ENCODE measurements around the gene GAK.

The GAK gene

DNA sequence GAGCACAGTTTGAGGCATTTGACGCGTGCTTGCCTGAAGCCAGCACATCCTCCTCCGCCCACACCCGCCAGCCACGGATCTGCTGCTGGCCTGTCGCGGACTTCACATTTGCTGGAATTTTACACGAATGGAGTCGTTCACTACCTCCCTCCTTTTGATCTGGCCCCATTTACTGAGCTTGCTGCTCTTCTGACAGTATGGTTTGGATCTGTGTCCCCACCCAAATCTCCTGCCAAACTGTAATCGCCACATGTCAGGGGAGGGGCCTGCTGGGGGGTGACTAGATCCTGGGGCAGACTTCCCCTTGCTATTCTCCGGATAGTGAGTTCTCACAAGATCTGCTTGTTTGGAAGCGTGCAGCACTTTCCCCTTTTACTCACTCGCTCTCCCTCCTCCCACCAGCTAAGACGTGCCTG is 86.3 kb downstream of the GAK start:
- TF ChIP-seq, protein P1, sequence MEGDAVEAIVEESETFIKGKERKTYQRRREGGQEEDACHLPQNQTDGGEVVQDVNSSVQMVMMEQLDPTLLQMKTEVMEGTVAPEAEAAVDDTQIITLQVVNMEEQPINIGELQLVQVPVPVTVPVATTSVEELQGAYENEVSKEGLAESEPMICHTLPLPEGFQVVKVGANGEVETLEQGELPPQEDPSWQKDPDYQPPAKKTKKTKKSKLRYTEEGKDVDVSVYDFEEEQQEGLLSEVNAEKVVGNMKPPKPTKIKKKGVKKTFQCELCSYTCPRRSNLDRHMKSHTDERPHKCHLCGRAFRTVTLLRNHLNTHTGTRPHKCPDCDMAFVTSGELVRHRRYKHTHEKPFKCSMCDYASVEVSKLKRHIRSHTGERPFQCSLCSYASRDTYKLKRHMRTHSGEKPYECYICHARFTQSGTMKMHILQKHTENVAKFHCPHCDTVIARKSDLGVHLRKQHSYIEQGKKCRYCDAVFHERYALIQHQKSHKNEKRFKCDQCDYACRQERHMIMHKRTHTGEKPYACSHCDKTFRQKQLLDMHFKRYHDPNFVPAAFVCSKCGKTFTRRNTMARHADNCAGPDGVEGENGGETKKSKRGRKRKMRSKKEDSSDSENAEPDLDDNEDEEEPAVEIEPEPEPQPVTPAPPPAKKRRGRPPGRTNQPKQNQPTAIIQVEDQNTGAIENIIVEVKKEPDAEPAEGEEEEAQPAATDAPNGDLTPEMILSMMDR (IDR thresholded peaks at IDR 0.05; ENCODE audit: insufficient read depth, low read depth, low read length, missing control alignments): no peak
- DNase-seq (ENCODE audit: low read depth): no peak
- no peak overlapping the region for H3K4me3 ChIP-seq (ENCODE audit: low read length)

DNA sequence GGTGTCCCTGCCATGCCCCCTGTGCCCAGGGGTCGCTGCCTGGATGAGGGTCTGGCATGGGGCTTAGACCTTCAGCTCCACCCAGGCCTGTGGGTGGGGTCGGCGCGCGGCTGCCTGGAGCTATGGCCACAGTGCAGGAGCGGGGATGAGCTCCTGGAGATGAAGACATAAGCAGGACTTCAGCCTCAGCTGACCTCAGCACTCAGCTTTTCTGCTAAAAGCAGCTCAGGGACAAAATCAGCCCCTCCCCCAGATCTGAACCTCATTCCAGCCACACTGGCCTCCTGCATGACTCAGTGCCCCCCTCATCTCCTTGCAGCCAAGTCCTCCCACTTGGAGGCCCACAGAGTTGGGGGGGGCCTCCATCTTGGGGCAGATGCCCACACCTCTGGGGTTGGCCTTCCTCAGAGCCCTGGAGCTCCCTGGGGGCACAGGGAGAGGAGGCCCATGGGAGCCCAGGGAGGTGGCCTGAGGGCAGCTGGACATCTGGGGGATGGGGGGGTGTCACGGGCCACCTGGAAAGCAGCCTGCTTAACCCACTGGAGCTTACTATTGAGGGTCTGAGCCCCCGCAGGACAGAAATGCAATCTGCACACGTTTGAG is 86.8 kb downstream of the GAK start:
- no peak for DNase-seq (ENCODE audit: low read depth)
- H3K4me3 ChIP-seq (ENCODE audit: low read length): no peak overlapping the region
- TF ChIP-seq, protein P1 (IDR thresholded peaks at IDR 0.05; ENCODE audit: insufficient read depth, low read depth, low read length, missing control alignments): no peak

DNA sequence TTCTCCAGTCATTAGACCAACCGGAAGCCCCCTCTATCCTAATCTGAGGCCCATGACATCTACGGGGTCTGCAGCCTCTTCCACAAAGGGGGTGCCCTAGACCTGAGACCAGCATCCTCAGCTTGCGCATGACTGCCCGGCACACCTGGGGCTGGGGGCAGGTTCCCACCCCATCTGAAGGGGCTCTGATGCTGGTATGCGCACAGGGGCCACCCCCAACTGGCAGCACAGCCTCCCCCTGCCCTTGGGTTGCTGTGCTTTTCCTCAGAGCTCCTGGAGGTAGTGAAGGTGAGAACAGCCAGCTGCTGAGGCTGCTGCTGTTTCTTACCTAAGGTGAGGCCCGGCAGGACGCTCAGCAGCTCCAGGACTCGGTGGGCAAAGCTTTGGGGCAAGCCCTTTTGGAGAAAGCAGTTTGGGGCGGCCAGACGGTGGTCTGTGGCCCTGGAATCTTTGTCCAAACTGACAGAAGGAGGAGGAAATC is 87.3 kb downstream of the GAK start:
- TF ChIP-seq, protein P1 (IDR thresholded peaks at IDR 0.05; ENCODE audit: insufficient read depth, low read depth, low read length, missing control alignments): no peak
- no peak for DNase-seq (ENCODE audit: low read depth)
- no peak overlapping the region for H3K4me3 ChIP-seq (ENCODE audit: low read length)

DNA sequence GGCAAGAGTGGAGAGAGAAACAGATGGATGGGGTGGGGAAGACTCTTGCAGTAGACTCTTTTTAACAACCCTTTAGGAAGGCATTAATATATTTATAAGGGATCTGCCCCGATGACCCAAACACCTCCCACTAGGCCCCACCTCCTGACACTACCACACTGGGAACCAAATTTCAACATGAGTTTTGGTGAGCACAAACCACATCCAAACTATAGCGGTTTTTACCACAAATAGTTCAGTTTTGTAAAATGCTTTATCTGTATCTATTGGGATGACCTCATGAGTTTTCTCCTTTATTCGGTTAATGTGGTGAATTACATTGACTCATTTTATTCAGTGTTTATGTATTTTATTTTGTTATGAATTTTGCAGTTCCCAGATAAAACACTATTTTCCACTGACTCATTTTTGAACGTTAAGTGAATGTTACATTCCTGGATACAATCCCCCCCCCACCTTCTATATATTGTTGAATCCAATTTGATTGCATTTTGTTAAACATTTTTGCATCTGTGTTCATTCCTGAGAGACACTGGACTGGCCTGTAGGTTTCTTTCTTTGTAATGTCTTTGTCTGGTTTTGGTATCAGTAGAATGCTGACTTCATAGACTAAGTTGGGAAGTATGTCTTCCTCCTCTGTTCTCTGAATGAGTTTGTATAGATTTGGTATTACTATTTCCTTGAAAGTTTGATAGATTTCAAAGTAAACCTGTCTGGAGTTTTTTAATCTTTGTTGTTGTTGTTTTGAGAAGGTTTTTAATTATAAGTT is 92.3 kb downstream of the GAK start:
- no peak for DNase-seq (ENCODE audit: low read depth)
- no peak overlapping the region for H3K4me3 ChIP-seq (ENCODE audit: low read length)
- TF ChIP-seq, protein P1 (IDR thresholded peaks at IDR 0.05; ENCODE audit: insufficient read depth, low read depth, low read length, missing control alignments): no peak

DNA sequence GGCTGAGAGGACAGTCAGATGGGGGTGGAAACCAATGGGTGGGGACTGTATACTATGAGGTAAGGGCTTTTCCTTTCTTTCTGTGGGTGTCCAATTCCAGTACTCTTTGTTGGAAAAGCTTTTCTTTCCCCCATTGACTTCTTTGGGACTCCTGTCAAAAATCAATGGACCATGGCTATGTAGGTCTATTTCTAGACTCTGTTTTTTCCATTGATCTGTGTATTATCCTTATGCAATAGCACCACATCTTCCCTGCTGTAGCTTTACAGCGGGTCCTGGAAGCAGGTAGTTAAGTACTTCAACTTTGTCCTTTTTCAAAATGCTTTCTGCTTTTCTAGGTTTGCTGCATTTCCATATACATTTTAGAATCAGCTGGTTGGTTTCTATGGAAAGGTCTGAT is 94.3 kb downstream of the GAK start:
- no peak overlapping the region for H3K4me3 ChIP-seq (ENCODE audit: low read length)
- no peak for DNase-seq (ENCODE audit: low read depth)
- TF ChIP-seq, protein P1 (IDR thresholded peaks at IDR 0.05; ENCODE audit: insufficient read depth, low read depth, low read length, missing control alignments): no peak

DNA sequence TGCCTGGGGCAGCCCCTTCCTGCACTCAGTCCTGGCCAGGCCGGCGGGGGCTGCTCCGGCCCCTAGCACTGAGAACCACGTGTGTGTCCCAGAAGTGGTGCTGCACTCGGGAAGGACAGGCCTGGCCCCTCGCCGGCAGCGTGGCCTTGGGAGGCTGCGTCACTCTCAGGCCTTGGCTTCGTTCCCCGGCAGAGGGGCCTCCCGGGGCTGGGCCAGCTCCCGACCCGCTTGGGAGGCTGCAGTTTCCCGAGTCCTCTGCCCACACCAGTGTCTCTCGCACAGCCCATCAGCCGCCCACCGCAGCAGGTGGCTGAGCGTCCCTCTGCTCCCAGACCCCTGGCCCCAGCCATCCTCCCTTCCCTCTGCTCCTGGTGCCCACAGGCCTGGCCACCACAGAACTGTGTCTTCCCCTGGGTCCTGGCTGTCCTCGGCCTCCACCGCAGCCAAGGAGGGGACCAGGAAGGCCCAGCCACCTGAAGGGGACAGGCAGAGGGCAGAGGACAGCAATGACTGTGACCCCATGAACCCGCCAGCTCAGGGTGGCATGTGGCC is 95.3 kb downstream of the GAK start:
- TF ChIP-seq, protein P1 (IDR thresholded peaks at IDR 0.05; ENCODE audit: insufficient read depth, low read depth, low read length, missing control alignments): no peak
- DNase-seq (ENCODE audit: low read depth): no peak
- H3K4me3 ChIP-seq (ENCODE audit: low read length): no peak overlapping the region

Measured in epithelial cell of esophagus (primary cell).